Sigmoid colon (tissue), 4 donors: Measurements from ENCODE around the gene YWHAB.

Source experiments
- CTCF ChIP-seq, 4 experiments: fragments of 450-650 bp in 3 of 4; fragments of 200-600 bp in 1 of 4; IDR thresholded peaks; one replicate each; pipeline ENCODE4 v1.5.1; 2016 to 2019; ENCODE audit warnings: antibody characterized with exemption in 4 of 4, mild to moderate bottlenecking in 3 of 4, moderate library complexity in 2 of 4
- EP300 ChIP-seq, 4 donors: sonication (generic); formaldehyde crosslinking; IDR thresholded peaks; one replicate each; pipeline ENCODE4 v1.6.1; 2017; ENCODE audit warnings: antibody characterized with exemption in 4 of 4
- POLR2A ChIP-seq, 2 donors: fragments of 450-650 bp; IDR thresholded peaks; one replicate each; pipeline ENCODE4 v1.6.1; 2016; ENCODE audit warnings: antibody characterized with exemption in 2 of 2, mild to moderate bottlenecking in 2 of 2, moderate library complexity in 2 of 2
- POLR2AphosphoS5 ChIP-seq, 4 donors: sonication (generic); formaldehyde crosslinking; IDR thresholded peaks; one replicate each; pipeline ENCODE4 v1.6.1; 2017; ENCODE audit warnings: antibody characterized with exemption in 4 of 4

DNA sequence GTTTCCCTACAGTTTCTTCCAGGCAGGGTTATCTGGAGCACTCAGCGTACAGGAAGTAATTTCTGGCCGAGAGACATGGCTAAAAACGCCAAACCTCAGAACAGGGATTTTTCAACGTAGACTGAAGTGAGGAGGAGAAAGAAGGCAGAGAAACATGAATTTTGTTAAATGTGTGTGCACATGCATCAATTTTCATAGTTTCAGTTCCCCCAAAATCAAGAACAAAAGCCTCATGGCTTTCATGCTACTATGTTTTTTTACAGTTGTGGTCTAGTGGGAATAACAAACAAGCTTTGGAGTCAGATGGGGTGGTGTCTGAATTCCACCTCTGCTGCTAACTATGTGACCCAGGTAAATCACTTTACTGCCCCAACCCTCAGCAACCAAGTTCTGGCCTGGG is 69.8 kb downstream of the YWHAB start:
- TF ChIP-seq POLR2A (IDR thresholded peaks at IDR 0.05) (no peak), CTCF (IDR thresholded peaks at IDR 0.05) (no peak), EP300 (IDR thresholded peaks at IDR 0.05) (no peak), POLR2AphosphoS5 (IDR thresholded peaks at IDR 0.05) (no peak)
